Ammon's horn (tissue), 1 donor: Measurements from ENCODE around the gene S100A6.

Experiments
- DNase-seq: peaks from one replicate; pipeline ENCODE4 v3.0.0-alpha.2; 2016; ENCODE audit warnings: low spot score

The S100A6 gene

GRCh38 chr1:153545067-153546055, 9.6 kb upstream of the S100A6 start, which contains the start of gene S100A4:
Gene S100A4, minus strand, starts transcription at chr1:153545806. Its CDS starts 1,012 bp downstream, at chr1:153544794.
- DNase-seq: peak; percentile 71

GRCh38 chr1:153544453-153545066, 8.8 kb upstream of the S100A6 start:
- DNase-seq: no peak

GRCh38 chr1:153543736-153544135, 7.9 kb upstream of the S100A6 start:
- DNase-seq: no peak

GRCh38 chr1:153542956-153543711, 7.3 kb upstream of the S100A6 start:
- no peak for DNase-seq

- no peak for DNase-seq
Measured at GRCh38 chr1:153541641-153542590, 6.1 kb upstream of the S100A6 start.

- no peak for DNase-seq
Measured at GRCh38 chr1:153540394-153541361, 4.9 kb upstream of the S100A6 start, which contains the start of gene S100A5. Gene S100A5, minus strand, starts transcription at chr1:153540934. Its CDS starts 743 bp downstream, at chr1:153540191.

- DNase-seq: no peak
Measured at GRCh38 chr1:153539395-153540093, 3.8 kb upstream of the S100A6 start.

- DNase-seq: no peak
Measured at GRCh38 chr1:153538315-153538821, 2.6 kb upstream of the S100A6 start.

- DNase-seq: no peak
Measured at GRCh38 chr1:153537376-153537730, 1.6 kb upstream of the S100A6 start.

- DNase-seq: no peak
Measured at GRCh38 chr1:153536671-153537375, 1.0 kb upstream of the S100A6 start.

- DNase-seq: peak; percentile 77
Measured at GRCh38 chr1:153536012-153536670, 350 bp upstream of the S100A6 start.

- DNase-seq: no peak
Measured at GRCh38 chr1:153534925-153535241, 908 bp downstream of the S100A6 start.

- DNase-seq: no peak
Measured at GRCh38 chr1:153534226-153534924, 1.4 kb downstream of the S100A6 start.

GRCh38 chr1:153533689-153534201, 2.0 kb downstream of the S100A6 start:
- no peak for DNase-seq

GRCh38 chr1:153532769-153533599, 2.8 kb downstream of the S100A6 start:
- peak; percentile 88 for DNase-seq

- DNase-seq: no peak
Measured at GRCh38 chr1:153532181-153532580, 3.6 kb downstream of the S100A6 start.
